Left kidney (tissue), 2 donors: ENCODE results near the gene ITGB5. TPM values are rescaled to one million over a fixed set of nuclear protein-coding genes. Genes with fewer than 3 reads are reported as not detected.

Experiments
- DNase-seq: peaks from one replicate; pipeline ENCODE4 v3.0.0-alpha.2; 2013
- polyA plus RNA-seq: library from polyadenylated mRNA; unstranded; fragments of 120-200 nt; gene quantifications from one replicate; pipeline ENCODE4 v1.2.1, GENCODE V29; 2013; ENCODE audit not compliant: insufficient read length

The ITGB5 gene
- polyA plus RNA-seq, 1 donor, result 85.0 TPM

DNA sequence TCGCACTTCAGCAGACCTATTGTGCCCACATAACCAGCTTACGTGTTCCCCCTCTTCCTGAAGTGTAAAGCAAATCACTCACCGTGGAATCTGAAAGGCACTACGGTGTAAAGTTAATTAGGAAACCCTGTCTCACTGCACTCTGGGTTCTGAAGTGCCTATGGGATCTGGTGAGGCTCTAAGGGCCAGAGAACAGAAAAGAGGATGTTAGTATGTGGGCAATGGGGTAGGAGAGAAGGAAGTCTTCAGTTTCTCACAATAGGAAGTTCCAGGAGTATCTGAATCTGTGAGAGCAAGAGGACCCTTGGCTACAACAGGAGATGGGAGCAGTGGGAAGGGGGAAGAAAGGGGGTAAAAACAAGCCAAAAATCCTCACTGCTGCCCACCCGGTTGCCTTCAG lies 71.4 kb downstream of the ITGB5 start:
- no peak for DNase-seq

GRCh38 chr3:124814620-124815421 lies 72.3 kb downstream of the ITGB5 start:
- DNase-seq, result no peak

GRCh38 chr3:124813541-124813940 lies 73.6 kb downstream of the ITGB5 start:
- no peak for DNase-seq

GRCh38 chr3:124812291-124813265 lies 74.6 kb downstream of the ITGB5 start:
- no peak for DNase-seq

DNA sequence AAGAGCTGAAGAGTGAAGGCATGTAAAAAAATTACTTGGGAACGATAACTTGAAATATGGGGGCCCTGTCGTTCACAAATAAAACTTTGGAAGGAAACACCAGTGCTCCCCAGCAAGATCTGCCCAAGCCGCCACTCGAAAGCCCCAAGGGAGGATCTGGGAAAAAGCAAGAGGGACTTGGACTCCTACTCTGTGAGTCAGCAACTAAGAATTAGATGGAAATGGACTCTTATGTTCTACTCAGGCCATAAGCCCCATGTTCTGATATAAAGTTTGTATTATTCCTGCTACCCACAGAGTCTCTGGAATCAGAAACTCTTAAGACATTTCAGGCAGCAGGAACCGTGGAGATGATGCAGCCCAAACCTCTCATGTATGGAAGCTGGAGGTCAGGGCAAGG lies 75.7 kb downstream of the ITGB5 start:
- DNase-seq, result no peak

- DNase-seq, result no peak
These were observed 76.2 kb downstream of the ITGB5 start for GRCh38 chr3:124810970-124811369.

DNA sequence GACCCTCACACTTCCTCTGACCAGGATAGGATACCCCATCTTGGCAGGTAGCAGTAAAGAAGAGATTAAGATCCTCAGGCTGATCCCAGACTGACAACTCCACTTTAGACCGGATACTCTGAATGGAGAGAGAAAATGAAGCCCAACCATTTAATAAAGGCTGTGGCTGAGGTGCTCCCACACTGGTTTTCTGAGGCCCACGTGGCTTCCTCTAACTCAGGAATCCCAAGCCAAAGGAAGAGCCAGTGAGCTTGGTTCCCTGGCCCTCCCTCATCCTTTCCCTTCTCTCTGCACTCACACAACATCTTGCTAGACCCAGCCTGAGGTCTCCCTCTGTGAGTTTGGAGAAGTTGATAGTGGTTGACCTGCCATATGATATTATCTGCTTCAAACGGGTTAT lies 78.1 kb downstream of the ITGB5 start:
- no peak for DNase-seq

- DNase-seq, result no peak
These were observed 81.5 kb downstream of the ITGB5 start for GRCh38 chr3:124805671-124806070.

- DNase-seq, result no peak
These were observed 82.3 kb downstream of the ITGB5 start for GRCh38 chr3:124804875-124805274.

GRCh38 chr3:124802702-124803101 lies 84.5 kb downstream of the ITGB5 start:
- DNase-seq, result no peak

DNA sequence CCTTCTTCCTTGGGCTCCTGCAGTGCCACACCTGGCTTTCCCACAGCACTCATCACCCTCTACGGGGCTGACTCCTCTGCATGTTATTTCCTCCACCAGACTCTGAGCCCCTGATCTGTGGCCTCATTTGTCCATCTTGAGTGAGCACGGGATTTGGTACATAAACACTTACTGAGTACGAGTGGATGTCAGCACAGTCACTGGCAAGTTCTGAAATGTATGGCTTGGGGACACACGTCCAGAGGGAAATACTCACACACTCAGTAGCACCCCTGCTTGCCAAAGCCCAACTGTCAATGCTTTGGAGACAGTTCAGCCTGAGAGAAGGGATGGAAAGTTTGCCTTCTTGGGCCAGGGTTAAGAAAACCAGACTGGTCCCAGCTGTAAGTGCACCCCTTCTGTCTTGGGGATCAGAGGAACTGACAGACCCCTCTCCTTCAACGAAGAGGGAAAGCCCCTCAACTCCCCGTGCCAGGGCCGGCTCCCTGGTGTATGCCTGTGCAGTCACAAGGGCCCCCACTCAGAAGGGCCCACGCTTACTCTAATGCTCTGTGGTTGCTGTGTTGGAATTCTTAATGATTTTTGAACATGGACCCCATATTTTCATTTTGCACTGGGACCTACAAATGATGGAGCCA lies 85.0 kb downstream of the ITGB5 start:
- no peak for DNase-seq

DNA sequence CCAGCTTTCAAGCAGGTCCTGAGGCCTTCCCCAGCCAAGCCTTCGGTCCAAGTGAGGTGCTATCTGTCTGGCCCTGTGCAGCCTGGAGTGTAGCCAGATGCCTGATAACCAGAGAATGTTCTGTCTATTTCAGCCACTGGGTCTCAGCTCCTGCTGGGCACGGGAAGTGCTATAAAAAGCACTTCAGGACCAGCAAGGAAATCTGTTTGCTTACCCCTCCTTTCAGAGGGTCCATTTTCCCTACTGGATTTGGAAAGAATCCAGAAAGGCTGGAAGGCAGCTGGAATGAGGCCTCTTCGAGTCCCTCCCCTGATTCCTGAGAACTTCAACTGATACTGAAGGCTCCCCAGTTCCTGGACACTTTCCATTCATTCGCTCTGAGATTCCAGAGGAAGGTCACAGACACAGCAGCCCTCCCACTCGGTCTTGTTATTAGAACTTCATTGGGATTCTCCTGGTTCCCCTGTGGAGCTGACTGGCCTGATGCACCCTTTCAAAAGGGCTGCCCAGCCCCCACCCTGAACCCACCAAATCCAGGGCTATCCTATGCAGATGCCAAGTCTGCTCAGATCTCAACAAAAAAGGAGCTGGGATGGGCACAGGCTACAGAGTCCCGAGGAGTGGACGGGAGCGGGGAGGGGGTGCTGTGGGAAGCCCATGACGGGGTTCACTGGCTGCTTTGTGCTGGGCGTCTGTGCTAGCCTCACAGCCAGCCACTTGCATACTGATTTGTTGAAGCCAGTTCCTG lies 86.5 kb downstream of the ITGB5 start:
- DNase-seq, result no peak

GRCh38 chr3:124800076-124800475 lies 87.1 kb downstream of the ITGB5 start:
- no peak for DNase-seq

GRCh38 chr3:124799676-124800075 lies 87.5 kb downstream of the ITGB5 start:
- no peak for DNase-seq

DNA sequence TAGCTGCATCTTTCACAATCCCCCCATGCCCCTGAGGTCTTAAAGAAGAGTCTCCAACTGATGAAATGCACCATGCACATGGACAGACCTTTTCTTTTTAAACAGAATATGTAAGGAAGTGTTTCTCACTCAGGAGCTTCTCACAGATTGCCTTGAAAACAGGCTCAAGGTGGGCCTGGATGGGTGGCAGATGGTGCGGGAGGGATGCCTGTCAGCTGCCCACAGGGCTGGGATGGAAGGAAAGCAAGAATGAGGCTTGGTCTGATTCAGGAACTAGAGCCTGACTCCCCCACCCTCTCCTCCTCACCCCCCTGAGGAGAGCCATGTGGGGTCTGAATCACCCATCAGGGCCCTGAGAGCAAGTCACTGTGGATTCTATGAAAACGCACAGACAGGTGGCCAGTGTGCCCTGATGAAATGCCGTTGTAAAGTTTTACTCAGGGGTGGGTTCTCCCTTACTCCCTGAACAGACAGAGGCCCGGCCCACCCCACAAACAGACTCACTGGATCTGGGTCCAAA lies 89.7 kb downstream of the ITGB5 start:
- no peak for DNase-seq

- DNase-seq, result no peak
These were observed 90.7 kb downstream of the ITGB5 start for GRCh38 chr3:124796477-124796876.

DNA sequence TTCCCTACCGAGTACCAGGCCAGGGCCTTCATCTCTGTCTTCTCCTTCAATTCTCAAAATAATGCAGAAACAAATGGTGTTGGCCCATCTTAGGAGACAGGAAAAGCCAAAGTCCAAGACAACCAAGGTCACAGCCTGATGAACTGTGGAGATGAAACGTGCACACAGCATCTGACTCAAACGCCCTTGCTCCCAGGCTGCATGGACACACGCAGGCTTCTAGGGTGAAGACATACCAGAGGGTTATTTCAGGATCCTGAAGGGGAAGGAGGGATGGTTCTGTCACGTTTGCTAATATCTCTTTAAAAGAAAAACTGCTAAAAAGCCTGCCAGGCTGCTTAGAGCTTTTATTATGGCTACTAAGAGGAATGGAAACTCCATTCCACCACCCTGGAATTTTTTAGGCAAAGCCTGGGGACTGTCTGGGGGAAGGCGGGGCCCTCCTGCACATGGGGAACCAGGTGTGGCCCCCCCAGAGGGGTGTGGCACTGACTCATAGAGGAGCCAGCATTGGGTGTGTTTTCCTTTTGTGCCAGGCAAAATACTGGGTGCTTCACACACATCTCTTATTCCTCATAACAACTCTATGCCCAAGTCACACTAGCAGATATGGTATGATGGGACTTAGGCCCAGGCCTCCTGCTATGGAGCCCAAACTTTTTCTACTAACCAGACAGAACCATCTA lies 94.0 kb downstream of the ITGB5 start:
- no peak for DNase-seq

- DNase-seq, result no peak
These were observed 94.7 kb downstream of the ITGB5 start for GRCh38 chr3:124792341-124793040.

DNA sequence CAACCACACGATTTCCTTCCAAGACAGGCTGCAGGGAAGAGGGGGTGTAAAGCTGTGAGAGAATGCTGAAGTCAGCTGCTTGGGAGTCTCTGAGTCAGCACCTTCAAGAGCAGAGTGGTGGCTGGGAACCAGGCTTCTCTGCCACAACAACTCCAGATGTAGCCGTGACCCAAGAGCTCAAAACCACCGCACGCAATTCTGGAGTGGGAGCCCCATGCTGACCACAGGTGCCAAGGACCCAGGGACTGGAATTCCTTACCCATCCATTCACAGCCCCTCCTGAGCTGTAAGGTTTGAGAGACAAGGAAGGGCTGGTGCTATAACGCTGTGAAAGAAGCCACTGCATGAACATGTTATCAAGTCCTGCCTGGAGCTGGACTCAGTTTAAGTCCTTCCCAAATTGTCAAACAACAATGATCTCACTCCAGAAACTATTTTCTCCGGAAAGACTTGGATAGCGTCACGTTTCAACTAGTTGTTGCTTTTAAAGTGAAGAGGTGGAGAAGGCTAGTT lies 95.5 kb downstream of the ITGB5 start:
- no peak for DNase-seq

DNA sequence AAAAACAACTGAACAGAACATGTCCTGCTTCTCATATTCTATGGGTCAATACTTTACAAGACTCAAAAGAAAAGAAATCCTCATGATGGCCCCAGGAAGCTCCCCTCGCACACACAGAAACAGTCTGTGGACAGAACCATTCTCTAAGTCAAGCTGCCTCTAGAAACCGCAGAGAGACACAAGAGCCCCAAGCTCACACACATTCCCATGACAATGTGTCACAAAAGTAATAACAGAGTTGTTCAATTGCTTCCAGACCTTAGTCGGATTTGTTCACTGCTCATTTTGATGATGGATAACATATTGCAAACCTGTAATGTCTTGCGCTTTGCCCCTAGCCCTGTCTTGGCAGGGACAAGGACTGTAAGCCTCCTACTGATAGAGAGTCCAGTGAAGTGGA lies 96.0 kb downstream of the ITGB5 start:
- DNase-seq, result no peak
